NCI-H2081 (cell line): ENCODE measurements around the gene ABRACL.

Source experiments
- DNase-seq, 2 experiments: peaks; one replicate each; lab custom pipeline; 2025; lab: John Stamatoyannopoulos, UW

The ABRACL gene

GRCh38 chr6:139054001-139054400 lies 25.5 kb downstream of the ABRACL start:
- no peak for DNase-seq

DNA sequence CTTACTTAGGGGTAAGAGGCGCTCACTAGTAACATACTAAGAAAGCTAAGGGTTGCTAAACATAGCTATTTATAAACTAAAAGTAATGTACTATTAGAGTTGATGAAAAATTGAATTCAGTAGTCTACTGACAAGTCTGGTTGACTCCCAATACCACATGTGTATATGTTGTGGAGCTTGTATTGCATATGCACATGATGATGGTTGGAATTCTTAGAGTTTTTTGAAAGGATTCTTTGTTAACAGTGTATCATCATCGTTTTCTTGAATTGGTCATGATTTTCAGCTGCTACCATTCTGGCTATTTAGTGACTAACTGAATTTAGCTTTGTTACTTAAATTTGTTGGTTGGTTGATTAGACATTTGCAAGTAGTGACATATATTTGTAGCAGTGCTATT lies 27.2 kb downstream of the ABRACL start:
- no peak for DNase-seq

GRCh38 chr6:139058029-139058428 lies 29.5 kb downstream of the ABRACL start:
- DNase-seq, result no peak

DNA sequence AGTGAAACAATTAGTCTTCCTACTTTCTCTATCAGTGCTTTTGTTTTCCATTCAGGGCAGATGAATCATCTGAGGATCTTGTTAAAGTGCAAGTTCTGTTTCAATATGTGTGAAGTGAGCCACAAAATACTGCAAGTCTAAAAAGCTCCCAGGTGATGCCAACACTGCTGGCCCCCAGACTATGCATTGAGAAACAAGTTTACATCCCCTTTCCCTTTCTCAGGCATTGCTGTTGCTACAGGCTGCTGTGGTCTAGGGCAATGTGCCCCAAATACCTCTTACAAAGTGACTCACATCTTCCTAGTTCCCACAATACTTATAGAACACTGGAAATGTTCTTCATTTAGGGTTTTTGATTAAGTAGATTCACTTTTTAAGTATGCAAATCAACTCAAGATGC lies 31.8 kb downstream of the ABRACL start:
- DNase-seq, result no peak

DNA sequence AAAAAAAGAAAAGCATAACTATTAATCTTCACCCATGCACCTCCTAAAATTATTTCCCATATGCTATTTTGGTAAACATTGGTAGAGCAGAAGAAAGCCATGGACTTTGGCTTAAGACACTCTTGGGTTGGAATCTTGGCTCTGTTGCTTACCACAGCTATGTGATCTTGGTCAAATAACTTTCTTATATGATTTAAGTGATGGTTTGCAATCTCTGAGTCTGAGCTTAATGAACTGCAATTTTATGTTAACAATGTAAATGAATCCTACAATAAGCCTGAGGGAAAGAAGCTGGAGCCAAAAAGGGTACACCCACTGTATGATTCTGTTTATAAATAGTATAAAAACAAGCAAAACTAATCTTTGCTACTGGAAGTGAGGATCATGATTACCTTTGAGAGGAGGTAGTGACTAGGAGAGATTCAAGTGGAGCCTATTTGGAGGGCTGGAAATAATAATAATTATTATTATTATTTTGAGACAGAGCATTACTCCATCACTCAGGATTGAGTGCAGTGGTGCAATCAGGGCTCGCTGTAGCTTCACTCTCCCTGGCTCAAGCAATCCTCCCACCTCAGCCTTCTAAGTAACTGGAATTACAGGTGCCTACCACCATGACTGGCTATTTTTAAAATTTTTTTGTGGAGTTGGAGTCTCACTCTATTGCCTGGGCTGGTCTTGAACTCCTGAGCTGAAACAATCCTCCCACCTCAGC lies 34.5 kb downstream of the ABRACL start:
- DNase-seq, result no peak

GRCh38 chr6:139064981-139065665 lies 36.6 kb downstream of the ABRACL start:
- DNase-seq, result no peak

DNA sequence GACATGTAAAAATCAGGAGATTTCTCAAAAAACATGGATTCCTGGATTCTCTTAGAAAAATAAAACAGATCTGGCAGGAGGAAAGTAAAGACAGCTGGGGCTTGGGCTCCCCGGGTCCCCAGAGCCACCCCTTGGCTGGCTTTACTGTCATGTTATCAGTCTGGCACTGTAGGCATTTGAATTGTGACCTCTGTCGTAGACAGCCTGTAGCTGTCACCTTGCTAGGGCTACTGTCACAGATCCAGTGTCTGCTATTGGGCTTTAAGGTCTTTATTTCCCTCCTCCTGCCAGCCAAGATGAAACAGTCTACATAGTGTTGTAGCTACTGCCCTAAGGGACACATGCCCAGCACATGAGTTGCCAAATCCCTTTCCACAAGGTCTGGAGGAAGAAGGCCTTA lies 37.5 kb downstream of the ABRACL start:
- DNase-seq, result no peak

- DNase-seq, result no peak
These were observed 40.3 kb downstream of the ABRACL start for GRCh38 chr6:139068846-139069245.

- DNase-seq, result no peak
These were observed 44.6 kb downstream of the ABRACL start for GRCh38 chr6:139073118-139073517.

- no peak for DNase-seq
These were observed 50.5 kb downstream of the ABRACL start for GRCh38 chr6:139079018-139079417.

DNA sequence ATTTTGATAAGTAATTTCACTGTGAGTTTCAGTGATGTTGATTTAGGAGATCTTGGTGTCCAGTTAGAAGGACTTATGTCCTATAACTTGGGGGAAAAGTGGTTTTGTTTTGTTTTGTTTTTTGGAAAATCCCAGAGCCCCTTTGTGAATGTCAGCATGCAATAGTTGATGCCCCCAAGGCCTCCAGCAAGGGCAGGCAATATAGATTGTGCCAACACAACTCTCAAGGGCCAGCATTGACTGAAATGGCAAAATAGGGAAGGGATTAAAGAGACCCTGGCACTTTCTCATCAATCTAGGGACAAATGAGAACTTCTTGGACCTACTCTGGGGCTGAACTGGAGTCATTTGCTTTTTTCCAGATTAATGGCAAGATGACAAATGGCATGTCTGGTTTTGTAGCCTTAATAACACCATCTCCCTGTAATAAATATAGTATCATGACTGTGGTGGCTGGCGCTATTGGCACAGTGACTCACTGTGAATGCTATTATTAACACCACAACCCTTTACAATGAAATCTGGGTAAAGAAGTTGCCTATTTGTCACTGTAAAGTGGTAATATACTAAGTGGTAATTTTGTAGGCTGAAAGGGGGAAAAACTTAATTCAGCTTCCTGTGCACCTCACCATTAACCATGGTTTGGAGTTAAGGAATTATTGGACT lies 51.8 kb downstream of the ABRACL start:
- peak; percentile 33 to 72 for DNase-seq

DNA sequence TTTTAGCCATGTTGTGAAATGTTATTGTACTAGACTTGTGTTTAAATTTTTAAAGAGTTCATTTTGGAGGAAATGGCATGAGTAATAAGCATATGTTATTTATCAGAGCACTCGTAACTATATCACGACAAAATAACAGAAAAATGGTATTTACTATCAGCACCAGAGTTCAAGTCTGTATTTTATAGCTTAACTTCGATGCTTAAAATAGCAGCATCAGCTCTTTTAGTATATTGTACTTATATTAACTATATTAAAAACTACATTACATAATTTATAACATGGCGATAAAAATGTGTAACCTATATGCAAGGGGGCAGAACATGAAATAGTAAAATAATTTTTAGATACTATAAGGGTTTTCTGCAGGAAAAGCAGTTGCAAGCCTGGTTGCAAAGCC lies 52.9 kb downstream of the ABRACL start:
- DNase-seq, result no peak

DNA sequence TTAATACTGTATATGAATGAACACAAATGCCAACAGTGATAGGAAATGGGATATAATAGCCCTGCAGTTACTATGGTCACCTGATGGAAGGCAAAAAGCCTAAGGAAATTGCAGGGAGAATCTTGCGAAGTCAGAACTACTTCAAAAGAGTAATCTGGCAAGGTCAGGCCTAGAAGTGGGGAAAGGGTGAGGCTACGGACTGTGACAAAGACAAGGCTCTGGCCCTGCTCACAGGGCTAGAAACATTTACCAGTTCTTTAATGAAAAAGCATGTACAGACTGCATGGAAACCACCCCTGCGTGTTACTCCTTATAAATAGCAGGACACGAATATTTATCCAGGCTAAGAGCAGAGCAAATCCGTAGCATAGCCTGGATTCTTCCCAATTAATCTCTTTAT lies 53.8 kb downstream of the ABRACL start:
- no peak for DNase-seq

DNA sequence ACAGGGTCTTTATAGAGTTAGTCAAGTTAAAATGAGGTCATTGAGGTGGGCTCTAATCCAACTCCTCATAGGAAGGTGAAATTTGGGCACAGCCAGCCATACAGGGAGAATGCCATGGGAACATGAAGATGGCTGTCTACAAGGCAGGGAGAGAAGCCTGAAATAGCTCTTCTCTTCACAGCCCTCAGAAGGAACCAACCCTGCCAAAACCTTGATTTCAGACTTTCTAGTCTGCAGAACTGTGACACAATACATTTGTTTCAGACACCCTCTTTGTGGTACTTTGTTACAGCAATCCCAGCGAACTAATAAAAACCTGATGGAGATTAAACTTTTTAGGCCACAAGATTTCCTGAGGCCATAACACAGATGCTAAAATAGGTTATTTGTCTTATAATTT lies 63.3 kb downstream of the ABRACL start:
- DNase-seq, result no peak
